Motor neuron (in vitro differentiated cells): ENCODE data around the gene C20orf96. TPM values are rescaled to one million over a fixed set of nuclear protein-coding genes. Genes with fewer than 3 reads are reported as not detected.
"Not testable (repeated sequence)": the region's sequence is repeated elsewhere in the genome, so short reads cannot be mapped to it uniquely, and the experiment has no call there.

Experiments
- ATAC-seq, 8 experiments: fragments of 200-7000 bp; cut with Tn5 transposase; replicated peaks in 6 of 8; 2 replicates each; pipeline ENCODE4 v1.8.0; 2021; ENCODE audit warnings: mild to moderate bottlenecking in 8 of 8, moderate library complexity in 8 of 8
- H3K27ac ChIP-seq, 2 donors: fragments of 250-450 bp; sonication (Bioruptor Pico); 2 replicates each; pipeline ENCODE4 v1.9.0; 2021; ENCODE audit warnings: antibody characterized with exemption in 2 of 2, mild to moderate bottlenecking in 2 of 2, moderate library complexity in 1 of 2
- H3K4me1 ChIP-seq, 2 donors: fragments of 250-450 bp; sonication (Bioruptor Pico); replicated peaks in 1 of 2; 2 replicates each; pipeline ENCODE4 v1.6.1; 2021; ENCODE audit warnings: antibody characterized with exemption in 2 of 2, mild to moderate bottlenecking in 2 of 2, moderate library complexity in 1 of 2
- H3K4me3 ChIP-seq, 5 donors: fragments of 250-450 bp; sonication (Bioruptor Pico); 2 replicates each; pipeline ENCODE4 v1.9.0; 2021; ENCODE audit warnings: antibody characterized with exemption in 5 of 5, mild to moderate bottlenecking in 5 of 5, moderate library complexity in 4 of 5
- WGBS, 10 experiments: fragments of 450-650 bp; shearing (Covaris generic); methylation state at CpG; one replicate each; pipeline ENCODE4 v1.0.0; 2022; 5-methylcytosine and 5-hydroxymethylcytosine counted together
- in situ Hi-C, 9 experiments: fragments of 400-800 bp; cut with MboI; loops; one replicate each; pipeline ENCODE4 v1.15.0; 2021; ENCODE audit warnings: low sequenced_read_pairs in 9 of 9, low pct_unique_long_range_greater_than_20kb in 2 of 9; ENCODE audit not compliant: unreplicated experiment in 9 of 9
- total RNA-seq, 8 experiments: library from RNA; unstranded; fragments of 300-600 nt; gene quantifications; 2 replicates each; pipeline versions ENCODE4 v1.2.3 to v1.2.4, GENCODE V29; 2022

The C20orf96 gene
- total RNA-seq, 8 experiments from 2014 or later = 2.4 to 11.7 (median 8.0) TPM

GRCh38 chr20:227439-228105 is 63.0 kb downstream of the C20orf96 start:
- Histone ChIP-seq H3K27ac (no peak overlapping the region), H3K4me1 (no peaks in the 10 kb centered on the region), H3K4me3 (no peak overlapping the region)
- ATAC-seq = no peak
- in situ Hi-C loops = no loop called here
- 0 to 70% (median 30%) methylated on average over 1 to 3 of the region's 3 CpGs; no CpG with 5 or more reads in 2 of the 10 experiments for WGBS, 10 experiments

GRCh38 chr20:226958-227357 is 63.6 kb downstream of the C20orf96 start, which contains the start of gene DEFB129:
Gene DEFB129 (plus strand): TSS chr20:227258. CDS start chr20:227289, 31 bp downstream.
- Histone ChIP-seq H3K27ac (no peak within 1 kb of the TSS), H3K4me3 (no peak within 1 kb of the TSS), H3K4me1 (no peaks in the 10 kb centered on the region)
- no peak for ATAC-seq
- in situ Hi-C loops = no loop called here
- WGBS, 10 experiments = 0 to 80% (median 49%) methylated on average over 1 to 3 of the region's 3 CpGs; no CpG with 5 or more reads in 3 of the 10 experiments

- 25 to 78% (median 55%) methylated on average over 2 to 3 of the region's 3 CpGs; no CpG with 5 or more reads in 1 of the 10 experiments for WGBS, 10 experiments
- in situ Hi-C loops, H3K4me1 ChIP-seq, ATAC-seq, H3K27ac ChIP-seq, H3K4me3 ChIP-seq: not testable (repeated sequence)
Measured at GRCh38 chr20:225879-226278, 64.7 kb downstream of the C20orf96 start.

GRCh38 chr20:221258-221830 is 69.2 kb downstream of the C20orf96 start:
- Histone ChIP-seq H3K4me3 (no peak overlapping the region), H3K4me1 (no peaks in the 10 kb centered on the region), H3K27ac (no peak overlapping the region)
- no peak for ATAC-seq
- in situ Hi-C loops = no loop called here
- 0 to 67% (median 27%) methylated on average over 1 of the region's 1 CpG; no CpG with 5 or more reads in 6 of the 10 experiments for WGBS, 10 experiments

Other genes starting within 250 kb of the C20orf96 start
- under 1 TPM in 2 of 8 experiments, not detected in 6; 0.23 to 0.71 TPM for gene DEFB125, start 203.1 kb downstream of the C20orf96 start, total RNA-seq
- gene DEFB126, start 148.2 kb downstream of the C20orf96 start, total RNA-seq = not detected
- gene DEFB127, start 133.3 kb downstream of the C20orf96 start, total RNA-seq = not detected
- not detected for gene DEFB128, start 101.0 kb downstream of the C20orf96 start, total RNA-seq
- not detected for gene DEFB129, start 63.5 kb downstream of the C20orf96 start, total RNA-seq
- gene DEFB132, start 33.0 kb downstream of the C20orf96 start, total RNA-seq = under 1 TPM in 2 of 8 experiments, not detected in 6; 0.15 to 0.52 TPM
- 10 to 100 TPM; 14.3 to 31.7 (median 20.6) TPM for gene ZCCHC3, start 6.8 kb upstream of the C20orf96 start, total RNA-seq
- gene SOX12, start 34.8 kb upstream of the C20orf96 start, total RNA-seq = 10 to 100 TPM in 7 of 8 experiments, 1 to 10 TPM in 1; 5.0 to 26.6 (median 19.0) TPM
- gene NRSN2, start 56.4 kb upstream of the C20orf96 start, total RNA-seq = 10 to 100 TPM; 24.6 to 50.3 (median 31.4) TPM
- 10 to 100 TPM; 10.2 to 78.5 (median 33.6) TPM for gene TRIB3, start 90.0 kb upstream of the C20orf96 start, total RNA-seq
- 100 to 1,000 TPM in 1 of 8 experiments, 10 to 100 TPM in 7; 24.7 to 101 (median 45.5) TPM for gene RBCK1, start 117.5 kb upstream of the C20orf96 start, total RNA-seq
- gene TBC1D20, start 171.8 kb upstream of the C20orf96 start, total RNA-seq = 10 to 100 TPM; 13.1 to 31.4 (median 20.3) TPM